DND-41 (cell line): ENCODE results near the gene KNDC1.

Source experiments
- ATAC-seq: fragments of 200-7000 bp; cut with Tn5 transposase; 3 replicates; pipeline ENCODE4 v1.9.1; 2021; ENCODE audit warnings: low read depth; ENCODE audit not compliant: insufficient read depth
- DNase-seq: peaks from one replicate; pipeline ENCODE4 v3.0.0-alpha.2; 2020
- H2AFZ ChIP-seq: 2 replicates; pipeline ENCODE4 v1.6.0; 2012; ENCODE audit warnings: low read depth, low read length
- H3K27ac ChIP-seq: 2 replicates; pipeline ENCODE4 v1.5.1; 2012; ENCODE audit warnings: low read length, inconsistent platforms
- H3K27me3 ChIP-seq: fragments of 200-600 bp; sonication (generic); 2 replicates; pipeline ENCODE4 v1.6.0; 2012; ENCODE audit warnings: low read length, mild to moderate bottlenecking, inconsistent platforms; ENCODE audit not compliant: insufficient read depth, poor library complexity
- H3K36me3 ChIP-seq: 2 replicates; pipeline ENCODE4 v1.5.1; 2012; ENCODE audit warnings: low read length, inconsistent platforms; ENCODE audit not compliant: insufficient read depth
- H3K4me1 ChIP-seq: 2 replicates; pipeline ENCODE4 v1.5.1; 2012; ENCODE audit warnings: mild to moderate bottlenecking, low read length; ENCODE audit not compliant: insufficient read depth
- H3K4me2 ChIP-seq: 2 replicates; pipeline ENCODE4 v1.6.0; 2012; ENCODE audit warnings: mild to moderate bottlenecking, moderate library complexity, low read length, inconsistent platforms; ENCODE audit not compliant: insufficient read depth
- H3K4me3 ChIP-seq, 2 experiments: fragments of 200-600 bp in 1 of 2; shearing (Covaris generic) in 1 of 2; 2 replicates each; pipeline ENCODE4 v1.5.1; 2012 to 2016; ENCODE audit warnings: inconsistent platforms in 2 of 2, low read length in 2 of 2, mild to moderate bottlenecking in 2 of 2, low read depth in 1 of 2, moderate library complexity in 1 of 2
- H3K79me2 ChIP-seq: 2 replicates; pipeline ENCODE4 v1.6.0; 2012; ENCODE audit warnings: low read length, inconsistent platforms; ENCODE audit not compliant: insufficient read depth
- H3K9ac ChIP-seq: 2 replicates; pipeline ENCODE4 v1.6.0; 2012; ENCODE audit warnings: low read depth, mild to moderate bottlenecking, inconsistent platforms, low read length, moderate library complexity
- H3K9me3 ChIP-seq: 2 replicates; pipeline ENCODE4 v1.5.1; 2012; ENCODE audit warnings: low read length, moderate library complexity, mild to moderate bottlenecking, inconsistent platforms; ENCODE audit not compliant: insufficient read depth, severe bottlenecking
- H4K20me1 ChIP-seq: 2 replicates; pipeline ENCODE4 v1.6.0; 2012; ENCODE audit warnings: low read length; ENCODE audit not compliant: insufficient read depth
- CTCF ChIP-seq: IDR thresholded peaks from 2 replicates; pipeline ENCODE4 v1.5.1; 2012; ENCODE audit warnings: borderline replicate concordance, low read length, moderate library complexity, mild to moderate bottlenecking; ENCODE audit not compliant: poor library complexity, severe bottlenecking; ENCODE audit errors: extremely low read depth
- EZH2 ChIP-seq: IDR thresholded peaks from 3 replicates; pipeline ENCODE4 v1.6.1; 2012; ENCODE audit warnings: borderline replicate concordance, low read depth, mild to moderate bottlenecking, moderate library complexity, low read length, inconsistent platforms; ENCODE audit not compliant: severe bottlenecking

KNDC1 gene

DNA sequence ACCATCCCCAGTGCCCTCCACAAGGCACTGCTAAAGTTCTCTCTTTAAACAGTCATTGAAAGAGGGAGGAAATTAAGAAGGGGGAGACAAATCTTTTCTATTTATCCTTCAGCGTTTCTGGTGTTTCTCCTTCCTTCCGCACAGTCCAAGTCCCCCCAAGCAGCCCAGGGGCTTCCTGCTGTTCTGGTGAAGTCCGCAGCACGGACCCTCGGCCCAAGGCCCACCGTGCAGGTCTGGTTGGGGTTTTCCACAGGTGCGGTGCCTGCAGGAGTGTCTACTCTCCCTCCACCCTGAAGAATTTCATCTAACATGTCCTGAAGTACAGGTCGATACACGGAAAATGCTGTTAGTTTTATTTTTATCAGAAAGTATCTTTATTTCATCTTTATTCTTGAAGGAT lies 34.1 kb upstream of the KNDC1 start:
- Histone ChIP-seq H3K27ac (no peak overlapping the region), H4K20me1 (no peaks in the 10 kb centered on the region), H3K79me2 (no peaks in the 10 kb centered on the region), H3K27me3 (no peaks in the 10 kb centered on the region), H3K4me3 (no peak overlapping the region), H3K9ac (no peak overlapping the region), H3K4me2 (no peak overlapping the region), H3K36me3 (no peaks in the 10 kb centered on the region), H2AFZ (no peak overlapping the region), H3K9me3 (peaks cover 6% of the 10 kb centered on the region), H3K4me1 (no peaks in the 10 kb centered on the region)
- TF ChIP-seq CTCF (no peak), EZH2 (no peak)
- ATAC-seq (no peak), DNase-seq (no peak)

- Histone ChIP-seq H4K20me1 (no peaks in the 10 kb centered on the region), H3K4me1 (no peaks in the 10 kb centered on the region), H3K4me2 (no peak overlapping the region), H3K9me3 (peaks cover under 1% of the 10 kb centered on the region), H3K27ac (no peak overlapping the region), H3K36me3 (no peaks in the 10 kb centered on the region), H3K4me3 (no peak overlapping the region), H2AFZ (no peak overlapping the region), H3K9ac (no peak overlapping the region), H3K27me3 (no peaks in the 10 kb centered on the region), H3K79me2 (no peaks in the 10 kb centered on the region)
- ATAC-seq (no peak), DNase-seq (no peak)
- TF ChIP-seq EZH2 = no peak
- no peak for TF ChIP-seq CTCF
Measured at GRCh38 chr10:133126431-133127290, 33.4 kb upstream of the KNDC1 start.

GRCh38 chr10:133127291-133128125 lies 32.5 kb upstream of the KNDC1 start:
- H3K4me2 ChIP-seq = no peak overlapping the region
- DNase-seq = peak; percentile 21
- TF ChIP-seq CTCF (no peak), EZH2 (no peak)

More at GRCh38 chr10:133127291-133128125, 32.5 kb upstream of the KNDC1 start:
- Histone ChIP-seq H3K27me3 (no peaks in the 10 kb centered on the region), H4K20me1 (no peaks in the 10 kb centered on the region), H3K79me2 (no peaks in the 10 kb centered on the region), H3K9ac (no peak overlapping the region), H3K9me3 (no peaks in the 10 kb centered on the region), H2AFZ (no peak overlapping the region), H3K4me3 (no peak overlapping the region), H3K36me3 (no peaks in the 10 kb centered on the region), H3K4me1 (no peaks in the 10 kb centered on the region), H3K27ac (no peak overlapping the region)
- no peak for ATAC-seq
